HG03139 (cell line): ENCODE measurements around the gene POMT1.
"Not testable (repeated sequence)": the region's sequence is repeated elsewhere in the genome, so short reads cannot be mapped to it uniquely, and the experiment has no call there.

Experiments used
- ATAC-seq: cut with Tn5 transposase; IDR thresholded peaks from one replicate; pipeline ENCODE4 v1.9.1; 2021; ENCODE audit not compliant: unreplicated experiment

The POMT1 gene

GRCh38 chr9:131550465-131550864 lies 47.7 kb downstream of the POMT1 start:
- ATAC-seq: not testable (repeated sequence)

- ATAC-seq: no peak
Observed at GRCh38 chr9:131552030-131552429, 49.3 kb downstream of the POMT1 start.

DNA sequence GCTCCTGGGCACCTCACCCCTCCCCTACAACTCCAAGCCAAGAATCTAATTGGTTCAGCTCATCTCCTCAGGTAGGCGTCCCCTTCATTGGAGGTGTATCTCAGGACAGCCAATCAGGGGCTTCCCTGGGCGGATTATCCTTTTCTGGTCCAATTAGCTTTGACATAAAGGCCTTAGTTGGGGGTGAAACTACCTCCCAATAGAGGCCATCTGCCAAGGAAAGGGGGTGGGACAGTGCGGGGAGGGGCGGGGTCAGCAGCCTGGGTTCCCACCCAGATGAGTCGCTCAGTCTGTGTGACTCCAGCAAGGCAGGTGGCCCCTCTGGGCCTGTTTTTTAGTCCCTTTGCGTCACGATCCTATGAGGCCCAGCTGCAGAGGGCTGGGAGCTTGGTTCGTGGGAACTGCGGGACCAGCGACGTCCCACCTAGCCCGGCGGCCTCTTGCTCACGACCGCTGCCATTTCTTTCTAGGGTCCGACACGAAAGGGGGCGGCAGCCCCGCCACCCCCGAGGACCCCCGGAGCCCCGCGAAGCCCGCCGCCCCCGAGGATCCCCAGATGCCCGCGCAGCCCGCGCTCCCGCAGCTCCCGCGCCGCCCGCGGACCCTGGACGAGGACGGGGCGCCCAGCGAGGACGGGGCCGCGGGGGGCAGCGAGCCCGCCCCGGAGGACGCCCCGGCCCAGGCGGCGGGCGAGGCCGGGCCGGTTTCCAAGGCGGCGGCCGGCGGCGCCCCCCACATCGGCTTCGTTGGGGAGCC lies 51.5 kb downstream of the POMT1 start:
- no peak for ATAC-seq

DNA sequence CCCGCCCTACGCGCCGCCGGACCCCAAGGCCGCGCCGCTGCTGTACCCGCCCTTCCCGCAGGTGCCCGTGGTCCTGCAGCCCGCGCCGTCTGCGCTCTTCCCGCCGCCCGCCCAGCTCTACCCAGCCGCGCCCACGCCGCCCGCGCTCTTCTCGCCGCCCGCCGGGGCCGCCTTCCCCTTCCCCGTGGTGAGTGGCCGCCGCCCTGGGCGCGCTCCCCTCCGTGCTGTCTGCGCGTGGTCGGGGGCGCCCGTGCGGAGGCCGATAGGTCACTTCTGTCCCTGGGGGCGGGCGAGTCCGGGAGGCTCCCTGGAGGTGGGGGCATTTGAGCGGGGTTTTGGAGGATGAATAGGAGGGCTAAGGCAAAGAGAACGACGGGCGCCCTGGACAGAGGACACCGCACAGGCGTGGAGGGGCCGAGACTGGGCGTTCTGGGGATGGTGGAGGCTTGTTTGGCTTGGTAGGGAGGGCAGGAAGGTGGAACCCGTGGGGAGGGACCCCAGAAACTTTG lies 52.2 kb downstream of the POMT1 start:
- ATAC-seq: no peak

DNA sequence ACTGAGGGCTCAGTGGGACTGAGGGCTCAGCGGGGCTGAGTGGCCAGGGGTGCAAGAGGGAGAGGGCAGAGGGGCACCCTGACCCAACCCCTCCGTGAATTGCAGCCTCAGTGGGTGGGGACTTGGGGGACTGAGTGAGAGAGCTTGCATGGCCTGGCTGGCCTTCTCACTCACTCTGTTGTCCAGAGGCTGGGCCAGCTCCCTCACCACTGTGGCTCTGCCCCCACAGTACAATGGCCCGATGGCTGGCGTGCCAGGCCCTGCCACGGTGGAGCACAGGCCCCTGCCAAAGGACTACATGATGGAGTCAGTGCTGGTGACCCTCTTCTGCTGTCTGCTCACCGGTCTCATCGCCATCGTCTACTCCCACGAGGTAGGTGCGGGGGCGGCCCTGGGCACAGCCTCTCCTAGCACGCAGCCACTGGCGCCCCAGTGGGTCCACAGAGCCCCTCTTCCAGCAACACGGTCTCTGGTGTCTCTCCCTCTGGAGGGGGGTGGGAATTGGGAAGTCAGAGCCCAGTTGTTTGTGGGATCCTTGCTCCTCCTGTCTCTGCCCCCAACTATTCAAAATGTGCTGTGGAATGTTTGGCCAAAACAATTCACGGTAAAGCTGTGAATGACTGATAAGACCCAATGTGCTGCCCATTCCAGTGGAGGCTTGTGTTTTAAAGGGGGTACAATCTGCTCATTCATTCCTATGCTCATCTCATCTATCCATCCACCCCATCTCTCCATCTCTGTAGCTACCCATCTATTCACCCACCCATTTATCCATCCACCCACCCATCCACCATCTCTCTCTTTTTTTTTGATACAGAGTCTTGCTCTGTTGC lies 53.3 kb downstream of the POMT1 start:
- no peak for ATAC-seq

DNA sequence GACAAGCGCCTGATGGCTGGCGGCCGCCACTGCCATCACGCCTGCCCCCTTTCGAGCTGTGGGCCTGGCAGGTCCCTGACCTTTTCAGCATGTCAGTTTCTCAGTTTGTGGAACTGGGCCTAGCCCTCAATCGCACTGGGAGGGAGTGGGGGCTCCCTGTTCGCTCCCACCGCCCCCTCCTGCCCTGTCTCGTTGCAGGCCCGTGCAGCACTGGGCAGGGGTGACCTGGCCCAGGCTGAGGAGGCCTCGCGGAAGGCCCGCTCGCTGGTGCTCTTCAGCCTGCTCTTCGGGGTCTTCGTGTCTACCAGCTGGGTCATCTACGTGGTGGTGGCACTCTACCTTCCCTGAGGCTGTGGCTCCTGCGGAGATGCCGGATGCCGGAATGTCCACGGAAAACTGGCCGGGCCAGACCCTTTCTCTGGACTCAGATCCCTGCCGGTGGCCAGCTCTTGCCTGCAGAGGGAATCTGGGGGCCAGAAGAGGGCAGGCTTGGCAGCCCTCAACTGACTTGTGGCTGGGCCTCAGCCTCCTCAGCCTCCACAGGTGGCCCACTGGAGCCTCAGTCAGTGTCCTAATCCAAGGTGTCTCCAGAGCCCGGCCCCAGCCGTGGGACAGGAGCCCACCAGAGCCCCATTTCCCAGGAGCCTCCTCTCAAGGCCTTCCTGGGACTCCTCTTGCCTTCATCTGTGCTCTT lies 55.3 kb downstream of the POMT1 start:
- ATAC-seq: no peak

DNA sequence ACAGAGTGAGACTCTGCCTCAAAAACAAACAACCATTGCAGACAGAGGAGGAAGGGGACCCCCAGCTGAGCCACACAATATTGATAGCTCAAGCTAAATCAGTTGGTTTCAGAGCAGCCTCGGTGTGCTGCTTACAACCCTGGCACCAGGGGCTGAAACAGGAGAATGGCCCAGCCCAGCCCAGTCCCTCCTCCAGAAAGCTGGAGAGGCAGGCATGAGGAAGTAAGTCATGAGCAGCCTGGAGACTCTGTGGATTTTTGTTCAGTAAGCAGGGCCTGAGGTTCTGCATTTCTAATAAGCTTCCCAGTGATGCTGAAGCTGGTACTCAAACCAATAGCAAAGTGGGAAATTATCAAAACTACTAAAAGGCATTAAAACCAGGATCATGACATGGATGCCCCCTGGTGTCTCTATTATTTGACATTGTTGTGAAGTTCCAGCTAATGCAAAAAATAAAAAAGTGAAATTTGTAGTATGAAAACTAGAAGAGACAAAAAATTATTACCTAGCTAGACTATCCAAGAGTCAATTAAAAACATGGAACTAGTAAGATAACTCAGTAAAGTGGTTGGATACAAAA lies 56.8 kb downstream of the POMT1 start:
- ATAC-seq: no peak

DNA sequence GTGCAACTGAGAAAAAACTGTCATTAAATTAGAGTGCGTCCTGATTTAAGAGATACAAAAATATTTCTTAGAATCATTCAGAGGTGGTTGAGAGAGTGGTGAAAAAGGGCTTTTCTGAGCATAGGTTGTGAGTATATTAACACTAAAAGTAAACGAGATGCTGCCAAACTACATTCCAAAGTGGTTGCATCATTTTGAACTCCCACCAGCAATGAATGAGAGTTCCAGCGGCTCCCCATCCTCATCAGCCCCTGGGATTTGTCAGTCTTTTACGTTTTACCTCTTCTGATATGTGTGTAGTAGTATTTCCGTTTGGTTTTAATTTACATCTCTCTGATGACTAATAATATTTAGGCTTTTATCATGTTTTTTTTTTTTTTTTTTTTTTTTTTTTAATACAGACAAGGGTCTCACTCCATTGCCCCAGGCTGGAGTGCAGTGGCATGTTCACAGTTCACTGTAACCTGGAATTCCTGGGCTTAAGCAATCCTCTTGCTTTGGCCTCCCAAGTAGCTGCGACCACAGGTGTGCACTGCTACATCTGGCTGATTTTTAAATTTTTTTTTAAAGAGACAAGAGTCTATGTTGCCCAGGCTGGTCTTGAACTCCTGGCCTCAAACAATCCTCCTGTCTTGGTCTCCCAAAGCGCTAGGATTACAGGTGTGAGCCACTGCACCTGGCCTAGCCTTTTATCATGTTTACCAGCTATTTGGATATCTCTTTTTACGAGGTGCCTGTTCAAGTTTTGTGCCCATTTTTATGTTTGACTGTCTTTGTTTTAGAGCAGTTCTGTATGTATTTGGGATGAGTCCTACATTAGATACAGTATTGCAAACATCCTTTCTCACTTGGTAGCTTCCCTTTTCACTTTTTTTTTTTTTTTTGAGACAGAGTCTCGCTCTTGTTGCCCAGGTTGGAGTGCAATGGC lies 59.6 kb downstream of the POMT1 start:
- ATAC-seq: no peak

- ATAC-seq: no peak
Observed at GRCh38 chr9:131565369-131565768, 62.7 kb downstream of the POMT1 start.

GRCh38 chr9:131566158-131566557 lies 63.4 kb downstream of the POMT1 start:
- no peak for ATAC-seq

- no peak for ATAC-seq
Observed at GRCh38 chr9:131567910-131568309, 65.2 kb downstream of the POMT1 start.
